HCT116 (cell line): Measurements from ENCODE around the gene TAF1B. TPM values are rescaled to one million over a fixed set of nuclear protein-coding genes. Genes with fewer than 3 reads are reported as not detected.

Source experiments
- ATAC-seq: fragments of 200-7000 bp; cut with Tn5 transposase; 2 replicates; pipeline ENCODE4 v1.9.1; 2020; ENCODE audit warnings: mild to moderate bottlenecking, moderate library complexity
- BruUV-seq: library from RNA; stranded (reverse); fragments of 400-500 nt; replicated peaks from 2 replicates; lab custom pipeline; 2021; lab: Mats Ljungman, UMichigan
- CTCF ChIA-PET: fragments of 300-600 bp; sonication (Branson Sonifier 250); formaldehyde crosslinking; loops from one replicate; lab custom pipeline; 2021; ENCODE audit warnings: antibody characterized with exemption; lab: Charles Lee
- POLR2A ChIA-PET: fragments of 300-600, 350-600 bp; sonication (Branson Sonifier 250); formaldehyde crosslinking; loops from one replicate; lab custom pipeline; 2021; ENCODE audit warnings: antibody characterized with exemption; lab: Charles Lee
- RAD21 ChIA-PET, 2 experiments: fragments of 300-600 bp; sonication (Branson Sonifier 250); formaldehyde crosslinking; loops; one replicate each; lab custom pipeline; 2023; ENCODE audit warnings: low total read pairs in 2 of 2; ENCODE audit not compliant: uncharacterized antibody in 2 of 2, unreplicated experiment in 2 of 2, low non-redundant PET in 1 of 2; lab: Charles Lee
- DNase-seq: peaks from one replicate; pipeline ENCODE4 v3.0.0-alpha.2; 2010; ENCODE audit warnings: low read depth, low spot score
- H2AFZ ChIP-seq: fragments of 200-600 bp; shearing (Covaris generic), sonication (generic); 2 replicates; pipeline ENCODE4 v1.6.1; 2017; ENCODE audit warnings: low read depth, mixed run types, mixed read lengths, antibody characterized with exemption, low read length; ENCODE audit not compliant: poor library complexity, severe bottlenecking
- H3K27ac ChIP-seq: 2 replicates; pipeline ENCODE4 v1.5.1; 2012; ENCODE audit warnings: low read depth, low read length
- H3K27me3 ChIP-seq: fragments of 200-600 bp; sonication (generic); 2 replicates; pipeline ENCODE4 v1.6.1; 2016; ENCODE audit warnings: mixed run types, low read length, mixed read lengths; ENCODE audit not compliant: insufficient read depth
- H3K36me3 ChIP-seq, 2 experiments: fragments of 200-500 bp in 1 of 2; fragments of 200-600 bp in 1 of 2; sonication (Bioruptor generic) in 1 of 2; sonication (generic) in 1 of 2; 2 replicates each; pipeline versions ENCODE4 v1.5.1 to v1.6.1; 2014 to 2016; ENCODE audit warnings: low read length in 2 of 2, inconsistent platforms in 1 of 2, mixed read lengths in 1 of 2, mixed run types in 1 of 2; ENCODE audit not compliant: insufficient read depth in 2 of 2, control insufficient read depth in 1 of 2
- H3K4me1 ChIP-seq, 2 experiments: fragments of 200-600 bp in 1 of 2; sonication (generic) in 1 of 2; 2 replicates each; pipeline versions ENCODE4 v1.5.1 to v1.6.1; 2012 to 2017; ENCODE audit warnings: low read length in 2 of 2, inconsistent platforms in 1 of 2, mild to moderate bottlenecking in 1 of 2, mixed read lengths in 1 of 2, mixed run types in 1 of 2, moderate library complexity in 1 of 2; ENCODE audit not compliant: insufficient read depth in 2 of 2, control insufficient read depth in 1 of 2
- H3K4me2 ChIP-seq: fragments of 200-600 bp; sonication (generic); 2 replicates; pipeline ENCODE4 v1.6.1; 2017; ENCODE audit warnings: mixed run types, low read length, mixed read lengths
- H3K4me3 ChIP-seq, 2 experiments: fragments of 200-600 bp in 1 of 2; sonication (generic) in 1 of 2; replicated peaks in 1 of 2; 2 replicates each; pipeline ENCODE4 v1.5.1; 2011 to 2016; ENCODE audit warnings: low read length in 2 of 2, control low read depth in 1 of 2, low read depth in 1 of 2, mild to moderate bottlenecking in 1 of 2, mixed read lengths in 1 of 2, mixed run types in 1 of 2
- H3K79me2 ChIP-seq: fragments of 200-600 bp; sonication (generic); 2 replicates; pipeline ENCODE4 v1.6.1; 2017; ENCODE audit warnings: mild to moderate bottlenecking, mixed run types, low read length, moderate library complexity, mixed read lengths; ENCODE audit not compliant: insufficient read depth
- H3K9ac ChIP-seq: fragments of 200-600 bp; sonication (generic); 2 replicates; pipeline ENCODE4 v1.6.1; 2016; ENCODE audit warnings: low read length, mixed read lengths
- H3K9me2 ChIP-seq: fragments of 200-600 bp; sonication (generic), shearing (Covaris generic); 2 replicates; pipeline ENCODE4 v1.6.1; 2017; ENCODE audit warnings: mixed run types, mild to moderate bottlenecking, moderate library complexity; ENCODE audit not compliant: insufficient read depth
- H3K9me3 ChIP-seq, 2 experiments: fragments of 200-500 bp in 1 of 2; fragments of 200-600 bp in 1 of 2; sonication (Bioruptor generic) in 1 of 2; sonication (generic) in 1 of 2; 2 replicates each; pipeline ENCODE4 v1.6.1; 2014 to 2017; ENCODE audit warnings: low read length in 2 of 2, mixed read lengths in 2 of 2, inconsistent platforms in 1 of 2, low read depth in 1 of 2, mild to moderate bottlenecking in 1 of 2, mixed run types in 1 of 2, moderate library complexity in 1 of 2; ENCODE audit not compliant: control insufficient read depth in 1 of 2, insufficient read depth in 1 of 2
- H4K20me1 ChIP-seq: fragments of 200-600 bp; sonication (generic), shearing (Covaris generic); 2 replicates; pipeline ENCODE4 v1.6.1; 2017; ENCODE audit warnings: mixed run types, mild to moderate bottlenecking, moderate library complexity; ENCODE audit not compliant: insufficient read depth
- CBX3 ChIP-seq: IDR thresholded peaks from 2 replicates; pipeline ENCODE4 v1.6.1; 2012; ENCODE audit warnings: low read depth
- EZH2phosphoT487 ChIP-seq: fragments of 200-600 bp; IDR thresholded peaks from 2 replicates; pipeline ENCODE4 v1.6.1; 2018; ENCODE audit warnings: antibody characterized with exemption, borderline replicate concordance
- FOSL1 ChIP-seq: IDR thresholded peaks from 2 replicates; pipeline ENCODE4 v1.6.1; 2012; ENCODE audit warnings: low read depth
- JUND ChIP-seq: IDR thresholded peaks from 2 replicates; pipeline ENCODE4 v1.6.1; 2012
- RAD21 ChIP-seq: IDR thresholded peaks from 2 replicates; pipeline ENCODE4 v1.6.1; 2012; ENCODE audit warnings: low read depth, mild to moderate bottlenecking
- SIN3A ChIP-seq: IDR thresholded peaks from 2 replicates; pipeline ENCODE4 v1.6.1; 2012; ENCODE audit warnings: low read depth
- SP1 ChIP-seq: IDR thresholded peaks from 2 replicates; pipeline ENCODE4 v1.6.1; 2012; ENCODE audit warnings: low read depth
- SRF ChIP-seq: IDR thresholded peaks from 2 replicates; pipeline ENCODE4 v1.6.1; 2012; ENCODE audit warnings: low read depth
- ZBTB33 ChIP-seq: IDR thresholded peaks from 2 replicates; pipeline ENCODE4 v1.6.1; 2011; ENCODE audit warnings: mild to moderate bottlenecking, low read length, moderate library complexity; ENCODE audit not compliant: insufficient replicate concordance; ENCODE audit errors: extremely low read depth
- intact Hi-C: fragments of 100-400 bp; cut with micrococcal nuclease; formaldehyde crosslinking; loops from 2 replicates; pipeline ENCODE4 v1.10.0; 2022
- total RNA-seq: library from RNA; stranded (reverse); gene quantifications from one replicate; pipeline ENCODE4 v1.2.1, GENCODE V29; 2021; ENCODE audit not compliant: unreplicated experiment
- TF ChIP-seq, protein P1 (sequence below), 3 experiments: fragments of 200-600 bp in 1 of 3; sonication (generic) in 1 of 3; IDR thresholded peaks in 2 of 3; conservative IDR thresholded peaks in 1 of 3; 2 replicates each; pipeline ENCODE4 v1.5.1; 2012 to 2017; ENCODE audit warnings: low read depth in 2 of 3, low read length in 2 of 3, antibody characterized with exemption in 1 of 3, borderline replicate concordance in 1 of 3, control low read depth in 1 of 3, mild to moderate bottlenecking in 1 of 3, mixed read lengths in 1 of 3, mixed run types in 1 of 3, moderate library complexity in 1 of 3; ENCODE audit not compliant: insufficient read depth in 1 of 3
- TF ChIP-seq, protein P2 (sequence below): IDR thresholded peaks from 2 replicates; pipeline ENCODE4 v1.6.1; 2012; ENCODE audit warnings: low read depth

TAF1B gene
- total RNA-seq, 1 experiment from 2014 or later: 27.9 TPM

- no peaks in the 10 kb centered on the region for H4K20me1 ChIP-seq
- no TSS peak for BruUV-seq
- no peaks in the 10 kb centered on the region for H3K9me3 ChIP-seq
- RAD21 ChIA-PET: no interaction called here
- peak overlapping the region; percentile 79 for H3K4me2 ChIP-seq
- peak overlapping the region; percentile 85 for H3K9ac ChIP-seq
- no peaks in the 10 kb centered on the region for H3K9me2 ChIP-seq
- H2AFZ ChIP-seq: no peak overlapping the region
- peak overlapping the region; percentile 83 to 86 for H3K4me3 ChIP-seq
- POLR2A ChIA-PET: interaction anchor here (1.6 kb wide), 1 partner anchor 43 kb away, joined by 4 read pairs; no protein-coding TSS in a partner anchor
- intact Hi-C loops: no loop called here
- TF ChIP-seq, protein P1, sequence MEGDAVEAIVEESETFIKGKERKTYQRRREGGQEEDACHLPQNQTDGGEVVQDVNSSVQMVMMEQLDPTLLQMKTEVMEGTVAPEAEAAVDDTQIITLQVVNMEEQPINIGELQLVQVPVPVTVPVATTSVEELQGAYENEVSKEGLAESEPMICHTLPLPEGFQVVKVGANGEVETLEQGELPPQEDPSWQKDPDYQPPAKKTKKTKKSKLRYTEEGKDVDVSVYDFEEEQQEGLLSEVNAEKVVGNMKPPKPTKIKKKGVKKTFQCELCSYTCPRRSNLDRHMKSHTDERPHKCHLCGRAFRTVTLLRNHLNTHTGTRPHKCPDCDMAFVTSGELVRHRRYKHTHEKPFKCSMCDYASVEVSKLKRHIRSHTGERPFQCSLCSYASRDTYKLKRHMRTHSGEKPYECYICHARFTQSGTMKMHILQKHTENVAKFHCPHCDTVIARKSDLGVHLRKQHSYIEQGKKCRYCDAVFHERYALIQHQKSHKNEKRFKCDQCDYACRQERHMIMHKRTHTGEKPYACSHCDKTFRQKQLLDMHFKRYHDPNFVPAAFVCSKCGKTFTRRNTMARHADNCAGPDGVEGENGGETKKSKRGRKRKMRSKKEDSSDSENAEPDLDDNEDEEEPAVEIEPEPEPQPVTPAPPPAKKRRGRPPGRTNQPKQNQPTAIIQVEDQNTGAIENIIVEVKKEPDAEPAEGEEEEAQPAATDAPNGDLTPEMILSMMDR (IDR thresholded peaks at IDR 0.05 in 2 of 3, conservative IDR thresholded peaks at IDR 0.05 in 1 of 3; ENCODE audit: borderline replicate concordance in 1 of 3, insufficient read depth in 1 of 3, low read depth in 2 of 3, low read length in 2 of 3): no peak
- peak; percentile 6; the same call in 1 of the 2 replicates for TF ChIP-seq JUND
- DNase-seq (no peak), ATAC-seq (no peak)
- no peaks in the 10 kb centered on the region for H3K27me3 ChIP-seq
- H3K79me2 ChIP-seq: peaks cover 47% of the 10 kb centered on the region
- H3K4me1 ChIP-seq: peaks cover 3 to 20% of the 10 kb centered on the region in 2 experiments; a peak in 3 of 4 replicates
- no peak overlapping the region; the same call in 1 of the 2 replicates for H3K27ac ChIP-seq
- CTCF ChIA-PET: interaction anchor here (1.7 to 2.0 kb wide), 2 partner anchors 140 to 204 kb away, joined by 5 to 8 read pairs; no protein-coding TSS in a partner anchor
- peaks cover 7 to 11% of the 10 kb centered on the region in 2 experiments; a peak in 3 of 4 replicates for H3K36me3 ChIP-seq
These were observed 1.3 kb downstream of the TAF1B start for GRCh38 chr2:9844576-9844975.

- H3K79me2 ChIP-seq: peaks cover 47% of the 10 kb centered on the region
- CTCF ChIA-PET: no interaction called here
- TF ChIP-seq FOSL1 (no peak), SP1 (no peak), SRF (no peak), SIN3A (no peak), EZH2phosphoT487 (no peak), RAD21 (no peak), JUND (no peak), CBX3 (no peak), ZBTB33 (no peak)
- TF ChIP-seq, protein P2, sequence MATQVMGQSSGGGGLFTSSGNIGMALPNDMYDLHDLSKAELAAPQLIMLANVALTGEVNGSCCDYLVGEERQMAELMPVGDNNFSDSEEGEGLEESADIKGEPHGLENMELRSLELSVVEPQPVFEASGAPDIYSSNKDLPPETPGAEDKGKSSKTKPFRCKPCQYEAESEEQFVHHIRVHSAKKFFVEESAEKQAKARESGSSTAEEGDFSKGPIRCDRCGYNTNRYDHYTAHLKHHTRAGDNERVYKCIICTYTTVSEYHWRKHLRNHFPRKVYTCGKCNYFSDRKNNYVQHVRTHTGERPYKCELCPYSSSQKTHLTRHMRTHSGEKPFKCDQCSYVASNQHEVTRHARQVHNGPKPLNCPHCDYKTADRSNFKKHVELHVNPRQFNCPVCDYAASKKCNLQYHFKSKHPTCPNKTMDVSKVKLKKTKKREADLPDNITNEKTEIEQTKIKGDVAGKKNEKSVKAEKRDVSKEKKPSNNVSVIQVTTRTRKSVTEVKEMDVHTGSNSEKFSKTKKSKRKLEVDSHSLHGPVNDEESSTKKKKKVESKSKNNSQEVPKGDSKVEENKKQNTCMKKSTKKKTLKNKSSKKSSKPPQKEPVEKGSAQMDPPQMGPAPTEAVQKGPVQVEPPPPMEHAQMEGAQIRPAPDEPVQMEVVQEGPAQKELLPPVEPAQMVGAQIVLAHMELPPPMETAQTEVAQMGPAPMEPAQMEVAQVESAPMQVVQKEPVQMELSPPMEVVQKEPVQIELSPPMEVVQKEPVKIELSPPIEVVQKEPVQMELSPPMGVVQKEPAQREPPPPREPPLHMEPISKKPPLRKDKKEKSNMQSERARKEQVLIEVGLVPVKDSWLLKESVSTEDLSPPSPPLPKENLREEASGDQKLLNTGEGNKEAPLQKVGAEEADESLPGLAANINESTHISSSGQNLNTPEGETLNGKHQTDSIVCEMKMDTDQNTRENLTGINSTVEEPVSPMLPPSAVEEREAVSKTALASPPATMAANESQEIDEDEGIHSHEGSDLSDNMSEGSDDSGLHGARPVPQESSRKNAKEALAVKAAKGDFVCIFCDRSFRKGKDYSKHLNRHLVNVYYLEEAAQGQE: no peak
These were observed 3.3 kb downstream of the TAF1B start for GRCh38 chr2:9846554-9846953.

More at GRCh38 chr2:9846554-9846953, 3.3 kb downstream of the TAF1B start:
- ChIA-PET POLR2A (no interaction called here), RAD21 (no interaction called here)
- Histone ChIP-seq H3K4me3 (no peak overlapping the region), H3K4me2 (no peak overlapping the region), H2AFZ (no peak overlapping the region), H4K20me1 (no peaks in the 10 kb centered on the region), H3K27me3 (no peaks in the 10 kb centered on the region), H3K36me3 (peaks cover 21 to 26% of the 10 kb centered on the region in 2 experiments; a peak in 3 of 4 replicates), H3K9me2 (no peaks in the 10 kb centered on the region), H3K27ac (no peak overlapping the region), H3K4me1 (peaks cover 3 to 20% of the 10 kb centered on the region in 2 experiments; a peak in 3 of 4 replicates), H3K9me3 (no peaks in the 10 kb centered on the region), H3K9ac (no peak overlapping the region)
- no peak for DNase-seq
- intact Hi-C loops: no loop called here
- BruUV-seq: no TSS peak
- no peak for ATAC-seq
